Esophagus squamous epithelium (tissue), 5 donors: ENCODE results near the gene STK26. TPM values are rescaled to one million over a fixed set of nuclear protein-coding genes. Genes with fewer than 3 reads are reported as not detected.
"Not testable (repeated sequence)": the region's sequence is repeated elsewhere in the genome, so short reads cannot be mapped to it uniquely, and the experiment has no call there.

Source experiments
- DNase-seq: peaks from one replicate; lab custom pipeline; 2025; lab: John Stamatoyannopoulos, UW
- H3K27ac ChIP-seq, 4 donors: fragments of 200-600 bp; sonication (generic); one replicate each; pipeline ENCODE4 v1.5.1; 2016 to 2019; ENCODE audit warnings: mild to moderate bottlenecking in 1 of 4
- H3K27me3 ChIP-seq, 4 donors: fragments of 200-600 bp; sonication (generic); 1 replicate in 3 of 4; 2 replicates in 1 of 4; pipeline versions ENCODE4 v1.5.1 to v1.6.0; 2017 to 2021; ENCODE audit warnings: antibody characterized with exemption in 1 of 4
- H3K36me3 ChIP-seq, 3 donors: fragments of 200-600 bp; sonication (generic); one replicate each; pipeline ENCODE4 v1.5.1; 2016 to 2019
- H3K4me1 ChIP-seq, 3 donors: fragments of 200-600 bp; sonication (generic); one replicate each; pipeline ENCODE4 v1.5.1; 2017 to 2019
- H3K4me3 ChIP-seq, 4 donors: fragments of 200-600 bp; sonication (generic); 1 replicate in 3 of 4; 2 replicates in 1 of 4; pipeline ENCODE4 v1.5.1; 2016 to 2019; ENCODE audit warnings: mild to moderate bottlenecking in 2 of 4, moderate library complexity in 1 of 4
- H3K9me3 ChIP-seq, 3 donors: fragments of 200-600 bp; sonication (generic); one replicate each; pipeline ENCODE4 v1.5.1; 2016 to 2019
- POLR2A ChIP-seq, 4 donors: fragments of 450-650 bp; IDR thresholded peaks; one replicate each; pipeline ENCODE4 v1.6.1; 2017; ENCODE audit warnings: antibody characterized with exemption in 4 of 4, mild to moderate bottlenecking in 4 of 4, moderate library complexity in 3 of 4
- WGBS, 2 donors: methylation state at CpG; one replicate each; pipeline ENCODE4 v1.1.5; 2018; 5-methylcytosine and 5-hydroxymethylcytosine counted together
- intact Hi-C: fragments of 100-400 bp; cut with DNase I; formaldehyde crosslinking; loops from one replicate; pipeline ENCODE4 v1.15.0; 2022
- total RNA-seq, 4 donors: library from RNA; depleted of rRNA; stranded (reverse); fragments of >200 nt; gene quantifications; one replicate each; pipeline ENCODE4 v1.1.0, GENCODE V29; 2016
- TF ChIP-seq, protein P1 (sequence below), 6 experiments: fragments of 450-650 bp in 4 of 6; fragments of 200-600 bp in 2 of 6; sonication (generic) in 2 of 6; IDR thresholded peaks; one replicate each; pipeline ENCODE4 v1.5.1; 2016 to 2019; ENCODE audit warnings: antibody characterized with exemption in 6 of 6, mild to moderate bottlenecking in 4 of 6, moderate library complexity in 4 of 6
- donor health status: DM: yes; HTN: yes; CAD: no.

Gene STK26
- total RNA-seq, 4 donors from 2014 or later, result 12.2 to 21.6 (median 19.9) TPM

GRCh38 chrX:132044953-132045352 is 21.9 kb downstream of the STK26 start:
- Histone ChIP-seq H3K4me3 (no peak overlapping the region), H3K9me3 (no peaks in the 10 kb centered on the region), H3K36me3 (no peaks in the 10 kb centered on the region), H3K27ac (no peak overlapping the region), H3K27me3 (no peaks in the 10 kb centered on the region), H3K4me1 (no peaks in the 10 kb centered on the region)
- no peak for DNase-seq
- intact Hi-C loops, result no loop called here
- TF ChIP-seq, protein P1, sequence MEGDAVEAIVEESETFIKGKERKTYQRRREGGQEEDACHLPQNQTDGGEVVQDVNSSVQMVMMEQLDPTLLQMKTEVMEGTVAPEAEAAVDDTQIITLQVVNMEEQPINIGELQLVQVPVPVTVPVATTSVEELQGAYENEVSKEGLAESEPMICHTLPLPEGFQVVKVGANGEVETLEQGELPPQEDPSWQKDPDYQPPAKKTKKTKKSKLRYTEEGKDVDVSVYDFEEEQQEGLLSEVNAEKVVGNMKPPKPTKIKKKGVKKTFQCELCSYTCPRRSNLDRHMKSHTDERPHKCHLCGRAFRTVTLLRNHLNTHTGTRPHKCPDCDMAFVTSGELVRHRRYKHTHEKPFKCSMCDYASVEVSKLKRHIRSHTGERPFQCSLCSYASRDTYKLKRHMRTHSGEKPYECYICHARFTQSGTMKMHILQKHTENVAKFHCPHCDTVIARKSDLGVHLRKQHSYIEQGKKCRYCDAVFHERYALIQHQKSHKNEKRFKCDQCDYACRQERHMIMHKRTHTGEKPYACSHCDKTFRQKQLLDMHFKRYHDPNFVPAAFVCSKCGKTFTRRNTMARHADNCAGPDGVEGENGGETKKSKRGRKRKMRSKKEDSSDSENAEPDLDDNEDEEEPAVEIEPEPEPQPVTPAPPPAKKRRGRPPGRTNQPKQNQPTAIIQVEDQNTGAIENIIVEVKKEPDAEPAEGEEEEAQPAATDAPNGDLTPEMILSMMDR (IDR thresholded peaks at IDR 0.05), result no peak
- TF ChIP-seq POLR2A (IDR thresholded peaks at IDR 0.05), result no peak
- WGBS, 2 donors, result 81 to 92% methylated on average over 4 of the region's 4 CpGs

DNA sequence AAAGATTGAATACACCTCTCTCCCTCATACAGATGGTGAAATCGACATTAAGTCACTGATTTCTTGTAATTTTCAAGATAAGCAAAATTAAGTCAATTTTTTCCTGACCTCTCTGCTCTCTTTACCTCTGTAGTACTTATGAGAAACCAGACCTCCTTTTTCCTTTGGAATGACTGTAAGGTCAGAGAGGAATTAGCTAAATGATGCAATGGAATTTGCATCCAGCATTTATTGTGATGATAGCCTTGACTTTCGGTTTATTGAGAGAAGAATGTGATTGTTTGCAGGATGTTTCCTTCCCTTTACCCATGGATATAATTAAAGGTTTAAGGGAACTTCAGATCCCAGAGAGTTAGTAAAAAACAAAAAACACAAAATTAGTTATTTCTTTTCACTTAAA is 22.4 kb downstream of the STK26 start:
- H3K36me3 ChIP-seq, result no peaks in the 10 kb centered on the region
- TF ChIP-seq, protein P1 (IDR thresholded peaks at IDR 0.05), result no peak
- TF ChIP-seq POLR2A (IDR thresholded peaks at IDR 0.05), result no peak
- intact Hi-C loops, result no loop called here
- H3K4me1 ChIP-seq, result no peaks in the 10 kb centered on the region
- no peaks in the 10 kb centered on the region for H3K9me3 ChIP-seq
- H3K4me3 ChIP-seq, result no peak overlapping the region
- no peak for DNase-seq
- no peaks in the 10 kb centered on the region for H3K27me3 ChIP-seq
- H3K27ac ChIP-seq, result no peak overlapping the region
- WGBS, 2 donors, result 80 to 89% methylated on average over 2 of the region's 2 CpGs

DNA sequence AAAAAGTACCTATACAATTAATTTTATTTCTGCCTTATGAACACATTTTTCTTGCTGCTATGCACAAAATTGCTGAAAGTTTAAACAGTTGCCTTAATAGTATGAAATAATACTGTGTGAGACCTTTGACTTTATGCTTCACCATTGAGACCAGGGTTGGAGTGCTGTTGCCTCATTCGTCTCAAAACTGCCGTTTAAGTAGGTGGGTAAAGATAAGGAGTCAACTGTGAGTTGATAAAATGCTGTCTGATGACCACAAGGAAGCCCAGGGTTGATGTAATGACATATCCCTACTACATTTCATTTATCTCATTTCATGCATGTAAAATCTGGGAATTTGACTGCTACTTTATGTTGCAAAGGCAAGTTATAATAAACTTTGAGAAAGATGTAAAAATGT is 23.4 kb downstream of the STK26 start:
- intact Hi-C loops, result no loop called here
- Histone ChIP-seq H3K36me3 (no peaks in the 10 kb centered on the region), H3K27ac (no peak overlapping the region), H3K4me1 (no peaks in the 10 kb centered on the region), H3K9me3 (no peaks in the 10 kb centered on the region), H3K27me3 (no peaks in the 10 kb centered on the region), H3K4me3 (no peak overlapping the region)
- WGBS, 2 donors, result 28 to 49% methylated on average over 2 of the region's 2 CpGs
- no peak for DNase-seq
- no peak for TF ChIP-seq POLR2A (IDR thresholded peaks at IDR 0.05)
- TF ChIP-seq, protein P1 (IDR thresholded peaks at IDR 0.05), result no peak

DNA sequence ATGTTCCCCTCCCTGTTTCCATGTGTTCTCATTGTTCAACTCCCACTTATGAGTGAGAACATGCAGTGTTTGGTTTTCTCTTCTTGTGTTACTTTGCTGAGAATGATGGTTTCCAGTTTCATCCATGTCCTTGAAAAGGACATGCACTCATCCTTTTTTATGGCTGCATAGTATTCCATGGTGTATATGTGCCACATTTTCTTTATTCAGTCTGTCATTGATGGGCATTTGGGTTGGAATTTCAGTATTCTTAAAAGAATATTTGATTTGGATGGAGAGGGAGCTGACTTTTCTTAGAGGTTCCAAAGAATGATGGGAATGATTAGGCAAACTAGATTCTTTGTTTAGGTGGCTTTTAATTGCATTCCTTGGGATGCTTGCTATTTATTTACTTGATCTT is 28.7 kb downstream of the STK26 start:
- H3K4me3 ChIP-seq, H3K9me3 ChIP-seq, H3K36me3 ChIP-seq, H3K27me3 ChIP-seq, H3K4me1 ChIP-seq, H3K27ac ChIP-seq, intact Hi-C loops, DNase-seq: not testable (repeated sequence)

GRCh38 chrX:132058050-132058449 is 34.9 kb downstream of the STK26 start:
- Histone ChIP-seq H3K4me1 (no peaks in the 10 kb centered on the region), H3K4me3 (no peak overlapping the region), H3K27me3 (no peaks in the 10 kb centered on the region), H3K27ac (no peak overlapping the region), H3K9me3 (no peaks in the 10 kb centered on the region), H3K36me3 (no peaks in the 10 kb centered on the region)
- 85 to 96% methylated on average over 3 to 4 of the region's 4 CpGs for WGBS, 2 donors
- no peak for DNase-seq
- intact Hi-C loops, result no loop called here
- no peak for TF ChIP-seq POLR2A (IDR thresholded peaks at IDR 0.05)
- TF ChIP-seq, protein P1 (IDR thresholded peaks at IDR 0.05), result no peak

- Histone ChIP-seq H3K27me3 (no peaks in the 10 kb centered on the region), H3K4me3 (no peak overlapping the region), H3K27ac (no peak overlapping the region), H3K9me3 (no peaks in the 10 kb centered on the region), H3K36me3 (no peaks in the 10 kb centered on the region), H3K4me1 (no peaks in the 10 kb centered on the region)
- DNase-seq, result no peak
- TF ChIP-seq, protein P1 (IDR thresholded peaks at IDR 0.05), result no peak
- no peak for TF ChIP-seq POLR2A (IDR thresholded peaks at IDR 0.05)
- intact Hi-C loops, result no loop called here
- WGBS, 2 donors, result 57 to 79% methylated on average over 2 of the region's 2 CpGs
These were observed 35.9 kb downstream of the STK26 start for GRCh38 chrX:132058975-132059374.
